Astrocyte (in vitro differentiated cells and primary cell): ENCODE results near the gene PDXK.

Experiments used
- CTCF ChIP-seq: IDR thresholded peaks from 2 replicates; pipeline ENCODE4 v1.5.1; 2011; ENCODE audit warnings: low read depth, mild to moderate bottlenecking, inconsistent platforms, low read length, moderate library complexity; ENCODE audit not compliant: insufficient read depth
- EZH2 ChIP-seq: IDR thresholded peaks from 2 replicates; pipeline ENCODE4 v1.6.1; 2012; ENCODE audit warnings: mild to moderate bottlenecking, low read length, inconsistent platforms; ENCODE audit not compliant: insufficient read depth

DNA sequence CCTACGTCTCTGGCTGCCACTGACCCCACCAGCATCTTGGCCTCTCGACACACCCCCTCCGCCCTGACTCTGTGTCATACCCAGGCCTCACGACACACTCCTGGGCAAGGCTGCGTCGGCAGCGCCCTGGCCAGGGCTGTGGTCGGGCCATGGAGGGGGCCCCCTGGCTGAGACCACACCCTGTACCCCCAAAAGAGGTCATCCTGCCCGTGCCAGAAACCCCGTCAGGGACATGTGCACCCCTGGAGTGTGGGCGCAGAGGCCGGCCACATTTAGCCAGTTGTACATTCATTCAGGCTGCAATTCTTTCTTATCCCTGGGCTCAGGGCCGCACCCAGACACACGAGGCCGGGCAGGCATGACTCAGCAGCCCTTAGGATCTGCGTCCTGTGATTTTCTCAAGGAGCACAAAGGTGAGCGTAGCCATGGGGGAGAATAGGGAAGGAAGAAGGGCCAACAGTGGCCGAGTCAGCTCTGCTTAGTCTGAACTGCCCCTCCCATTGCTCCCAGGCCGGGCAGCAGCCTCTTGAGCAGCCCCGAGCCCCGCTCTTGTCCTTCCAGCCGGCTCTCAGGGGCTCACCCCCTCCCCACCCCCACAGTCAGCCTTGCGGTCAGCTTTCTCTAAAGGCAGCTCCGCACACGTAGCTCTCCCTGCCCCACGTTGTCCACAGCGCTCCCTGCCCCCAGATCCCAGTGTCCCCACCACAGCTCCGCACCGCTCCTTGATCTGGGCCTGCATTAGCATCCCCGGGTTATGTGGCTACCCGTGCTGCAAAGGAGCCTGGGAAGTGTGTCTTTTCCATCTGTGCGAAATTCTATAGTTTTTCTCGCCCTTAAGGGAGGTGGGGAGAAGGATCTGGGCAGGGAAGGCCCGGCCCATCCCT is 49.3 kb downstream of the PDXK start:
- TF ChIP-seq CTCF = no peak
- TF ChIP-seq EZH2 = no peak
